ENCODE results near the gene ELL.

The ELL gene

DNA sequence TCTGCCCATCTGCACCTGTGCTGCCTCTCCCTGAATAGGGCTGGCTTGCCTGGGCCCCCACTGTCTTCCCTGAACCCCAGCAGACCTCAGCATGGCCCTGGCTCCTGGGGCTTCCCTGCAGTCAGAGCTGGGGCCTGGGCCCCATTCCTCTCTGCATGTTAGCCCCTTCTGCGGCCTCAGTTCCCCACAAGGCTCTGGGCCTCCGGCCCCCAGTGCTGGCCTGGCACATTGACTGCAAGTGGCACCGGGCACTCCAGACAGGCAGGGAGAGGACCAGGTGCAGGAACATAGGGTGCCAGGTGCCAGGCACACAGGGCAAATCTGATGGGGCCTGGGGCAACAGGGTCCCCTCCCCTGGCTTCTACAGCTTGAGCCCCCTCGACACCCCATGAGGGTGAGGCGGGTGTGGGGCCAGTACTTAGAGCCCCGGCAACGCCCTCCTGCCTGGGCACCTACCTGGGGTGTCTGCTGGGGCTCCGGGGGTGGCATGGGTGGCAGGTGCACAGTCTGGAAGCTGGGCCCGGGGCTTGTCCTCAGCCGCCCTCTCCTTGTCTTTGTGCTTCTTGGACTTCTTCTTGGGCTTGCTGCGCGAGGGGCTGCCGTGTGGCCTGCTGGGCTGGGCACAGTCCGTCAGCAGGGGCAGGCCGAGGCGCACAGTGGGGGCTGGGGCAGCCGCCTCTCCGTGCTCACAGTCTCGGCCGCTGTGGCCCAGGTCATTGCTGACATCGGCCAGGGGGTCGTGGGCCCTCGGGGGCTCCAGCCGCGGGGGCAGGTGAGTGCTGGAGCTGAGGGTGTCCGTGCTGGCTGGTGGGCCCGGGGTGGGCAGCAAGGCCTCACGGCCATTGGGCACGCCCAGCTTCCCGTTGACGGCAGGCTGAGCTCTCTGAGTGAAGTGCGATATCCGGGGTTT is 71.6 kb downstream of the ELL start:
- H3K9me3 ChIP-seq (ENCODE audit: insufficient read depth, low read length): no peaks in the 10 kb centered on the region
- H3K36me3 ChIP-seq (ENCODE audit: insufficient read depth, insufficient read length, low read length): peaks cover 70% of the 10 kb centered on the region
- no peak overlapping the region for H3K4me3 ChIP-seq (ENCODE audit: insufficient read length, low read depth)
- peak overlapping the region; percentile 50 for H3K9ac ChIP-seq (ENCODE audit: insufficient read length, low read depth)
- H3K27me3 ChIP-seq (ENCODE audit: insufficient read depth, insufficient read length): no peaks in the 10 kb centered on the region
- peaks cover 20% of the 10 kb centered on the region for H3K4me1 ChIP-seq (ENCODE audit: insufficient read depth, insufficient read length)
- DNase-seq (ENCODE audit: low read depth, low spot score): no peak
- TF ChIP-seq YY1 (IDR thresholded peaks at IDR 0.05; ENCODE audit: insufficient read depth, insufficient read length) (no peak), SUZ12 (IDR thresholded peaks at IDR 0.05; ENCODE audit: extremely low read depth, insufficient read depth, insufficient read length) (no peak), ZNF274 (IDR thresholded peaks at IDR 0.05; ENCODE audit: low read depth, low read length) (no peak)

DNA sequence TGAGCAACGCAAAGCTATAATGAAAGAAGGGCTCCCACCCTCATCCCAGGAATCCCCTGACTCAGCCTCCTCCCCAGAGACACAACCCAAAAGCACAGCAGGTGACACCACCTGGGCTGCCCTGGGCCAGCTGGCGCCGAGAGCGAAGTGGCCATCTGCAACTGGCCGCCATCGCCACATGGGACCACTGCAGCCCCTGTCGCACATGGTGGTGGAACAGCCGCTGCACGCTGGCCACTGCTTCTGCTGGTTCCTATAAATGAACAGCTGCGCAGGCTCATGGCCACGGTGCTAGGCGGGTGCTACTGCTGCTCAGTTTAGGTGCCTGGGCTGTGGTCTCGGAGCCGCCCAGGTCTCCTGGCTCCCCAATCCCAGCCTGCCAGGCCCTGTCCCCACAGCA is 72.3 kb downstream of the ELL start:
- Histone ChIP-seq H3K36me3 (ENCODE audit: insufficient read depth, insufficient read length, low read length) (peaks cover 76% of the 10 kb centered on the region), H3K9ac (ENCODE audit: insufficient read length, low read depth) (peak overlapping the region; percentile 27), H3K9me3 (ENCODE audit: insufficient read depth, low read length) (no peaks in the 10 kb centered on the region), H3K4me1 (ENCODE audit: insufficient read depth, insufficient read length) (peaks cover 20% of the 10 kb centered on the region), H3K27me3 (ENCODE audit: insufficient read depth, insufficient read length) (no peaks in the 10 kb centered on the region), H3K4me3 (ENCODE audit: insufficient read length, low read depth) (no peak overlapping the region)
- TF ChIP-seq SUZ12 (IDR thresholded peaks at IDR 0.05; ENCODE audit: extremely low read depth, insufficient read depth, insufficient read length) (no peak), YY1 (IDR thresholded peaks at IDR 0.05; ENCODE audit: insufficient read depth, insufficient read length) (no peak), ZNF274 (IDR thresholded peaks at IDR 0.05; ENCODE audit: low read depth, low read length) (no peak)
- DNase-seq (ENCODE audit: low read depth, low spot score): no peak

GRCh38 chr19:18446811-18447359 is 75.0 kb downstream of the ELL start:
- Histone ChIP-seq H3K36me3 (ENCODE audit: insufficient read depth, insufficient read length, low read length) (peaks cover 81% of the 10 kb centered on the region), H3K4me3 (ENCODE audit: insufficient read length, low read depth) (no peak overlapping the region), H3K27me3 (ENCODE audit: insufficient read depth, insufficient read length) (no peaks in the 10 kb centered on the region), H3K9ac (ENCODE audit: insufficient read length, low read depth) (peak overlapping the region; percentile 34), H3K4me1 (ENCODE audit: insufficient read depth, insufficient read length) (peaks cover 13% of the 10 kb centered on the region), H3K9me3 (ENCODE audit: insufficient read depth, low read length) (no peaks in the 10 kb centered on the region)
- DNase-seq (ENCODE audit: low read depth, low spot score): no peak
- no peak for TF ChIP-seq YY1 (IDR thresholded peaks at IDR 0.05; ENCODE audit: insufficient read depth, insufficient read length)
- TF ChIP-seq ZNF274 (IDR thresholded peaks at IDR 0.05; ENCODE audit: low read depth, low read length): no peak
- TF ChIP-seq SUZ12 (IDR thresholded peaks at IDR 0.05; ENCODE audit: extremely low read depth, insufficient read depth, insufficient read length): no peak

DNA sequence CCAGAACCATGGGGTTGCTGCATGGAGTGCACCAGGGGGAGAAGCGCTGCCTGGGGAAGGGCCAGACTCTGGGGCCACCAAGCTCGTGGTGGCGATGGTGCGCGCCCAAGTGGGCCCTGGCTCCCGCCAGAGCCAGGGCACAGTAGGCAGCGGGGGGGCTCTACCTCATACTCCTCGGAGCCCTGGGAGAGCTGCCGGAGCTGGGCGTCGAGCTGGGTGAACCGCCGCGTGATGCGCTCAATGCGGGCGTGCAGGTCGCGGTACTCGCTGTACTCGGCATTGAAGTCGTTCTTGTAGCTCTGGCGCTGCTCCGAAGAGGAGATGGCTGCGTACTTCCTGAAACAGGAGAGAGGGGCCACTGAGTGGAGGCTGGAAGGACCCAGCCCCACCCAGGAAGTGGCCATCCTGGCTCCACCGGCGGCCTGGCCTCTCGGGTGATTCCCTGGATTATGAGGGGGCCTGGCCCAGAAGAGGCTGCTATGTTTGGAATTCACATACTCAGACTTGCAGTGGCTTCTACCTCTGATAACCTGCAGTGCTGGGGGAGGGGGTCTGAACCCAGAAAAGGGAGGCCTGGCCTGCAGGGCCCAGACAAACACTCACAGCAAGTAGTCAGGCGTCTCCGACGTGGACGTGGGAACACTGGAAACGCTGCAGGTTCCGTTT is 75.6 kb downstream of the ELL start:
- DNase-seq (ENCODE audit: low read depth, low spot score): no peak
- Histone ChIP-seq H3K9ac (ENCODE audit: insufficient read length, low read depth) (peak overlapping the region; percentile 34), H3K4me3 (ENCODE audit: insufficient read length, low read depth) (no peak overlapping the region), H3K4me1 (ENCODE audit: insufficient read depth, insufficient read length) (peaks cover 14% of the 10 kb centered on the region), H3K9me3 (ENCODE audit: insufficient read depth, low read length) (no peaks in the 10 kb centered on the region), H3K27me3 (ENCODE audit: insufficient read depth, insufficient read length) (no peaks in the 10 kb centered on the region), H3K36me3 (ENCODE audit: insufficient read depth, insufficient read length, low read length) (peaks cover 75% of the 10 kb centered on the region)
- TF ChIP-seq YY1 (IDR thresholded peaks at IDR 0.05; ENCODE audit: insufficient read depth, insufficient read length): no peak
- TF ChIP-seq SUZ12 (IDR thresholded peaks at IDR 0.05; ENCODE audit: extremely low read depth, insufficient read depth, insufficient read length): no peak
- no peak for TF ChIP-seq ZNF274 (IDR thresholded peaks at IDR 0.05; ENCODE audit: low read depth, low read length)

DNA sequence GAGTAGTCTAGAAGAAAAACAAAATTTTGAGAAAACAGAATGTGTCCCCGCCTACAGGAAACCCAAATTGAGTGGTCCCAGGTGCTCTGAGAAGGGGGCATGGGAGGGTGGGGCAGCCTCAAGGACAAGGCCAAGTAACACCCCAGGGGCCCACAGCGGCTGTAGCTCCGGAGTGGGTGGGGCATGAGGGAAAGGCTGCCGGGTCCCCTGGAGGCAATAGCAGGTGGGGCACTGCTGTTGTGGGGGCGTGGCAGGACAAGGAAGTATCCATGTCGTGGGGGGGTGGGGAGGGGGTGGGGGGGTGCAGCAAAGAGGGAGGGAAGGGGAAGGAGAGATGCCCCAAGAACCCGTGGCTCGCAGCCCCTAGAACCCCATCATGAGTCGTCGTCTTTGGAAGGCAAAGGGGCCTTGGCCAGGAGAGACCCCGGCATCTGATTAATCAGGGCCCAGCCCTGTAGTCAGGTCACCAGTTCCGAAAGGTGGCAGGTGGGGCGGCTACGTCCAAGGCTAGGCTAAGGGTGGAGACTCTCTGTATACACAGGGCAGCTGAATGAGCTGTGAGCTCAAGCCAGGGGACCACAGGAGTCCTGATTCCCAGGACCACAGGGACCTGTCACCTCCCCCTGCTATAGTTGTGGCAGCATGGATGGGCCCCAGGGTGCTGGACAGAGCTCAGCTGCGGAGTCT is 76.5 kb downstream of the ELL start:
- H3K4me1 ChIP-seq (ENCODE audit: insufficient read depth, insufficient read length): peaks cover 19% of the 10 kb centered on the region
- no peaks in the 10 kb centered on the region for H3K27me3 ChIP-seq (ENCODE audit: insufficient read depth, insufficient read length)
- DNase-seq (ENCODE audit: low read depth, low spot score): no peak
- TF ChIP-seq YY1 (IDR thresholded peaks at IDR 0.05; ENCODE audit: insufficient read depth, insufficient read length): no peak
- TF ChIP-seq SUZ12 (IDR thresholded peaks at IDR 0.05; ENCODE audit: extremely low read depth, insufficient read depth, insufficient read length): no peak
- no peak for TF ChIP-seq ZNF274 (IDR thresholded peaks at IDR 0.05; ENCODE audit: low read depth, low read length)
- H3K9me3 ChIP-seq (ENCODE audit: insufficient read depth, low read length): no peaks in the 10 kb centered on the region
- peaks cover 68% of the 10 kb centered on the region for H3K36me3 ChIP-seq (ENCODE audit: insufficient read depth, insufficient read length, low read length)
- H3K9ac ChIP-seq (ENCODE audit: insufficient read length, low read depth): no peak overlapping the region
- H3K4me3 ChIP-seq (ENCODE audit: insufficient read length, low read depth): no peak overlapping the region

DNA sequence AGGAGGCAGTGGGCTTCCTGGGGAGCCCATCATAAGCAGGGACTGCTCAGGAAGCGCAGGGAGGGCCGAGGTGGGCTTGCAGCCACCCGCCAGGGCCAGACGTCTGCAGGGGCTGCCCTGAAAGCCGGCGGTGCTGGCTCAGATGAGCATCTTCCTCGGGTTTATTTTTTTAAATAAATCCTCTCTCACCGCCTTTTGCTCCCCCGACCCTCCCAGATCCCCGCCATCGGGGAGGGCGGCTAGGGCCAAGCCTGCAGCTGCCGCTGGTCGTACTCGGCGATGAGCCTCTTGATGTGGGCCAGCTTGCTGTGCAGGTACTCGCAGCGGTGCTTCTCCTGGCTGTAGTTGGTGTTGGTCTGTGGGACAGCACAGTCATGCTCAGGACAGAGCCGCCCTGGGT is 77.4 kb downstream of the ELL start:
- Histone ChIP-seq H3K4me1 (ENCODE audit: insufficient read depth, insufficient read length) (peaks cover 27% of the 10 kb centered on the region), H3K27me3 (ENCODE audit: insufficient read depth, insufficient read length) (no peaks in the 10 kb centered on the region), H3K4me3 (ENCODE audit: insufficient read length, low read depth) (no peak overlapping the region), H3K9ac (ENCODE audit: insufficient read length, low read depth) (peak overlapping the region; percentile 3), H3K36me3 (ENCODE audit: insufficient read depth, insufficient read length, low read length) (peaks cover 59% of the 10 kb centered on the region), H3K9me3 (ENCODE audit: insufficient read depth, low read length) (no peaks in the 10 kb centered on the region)
- TF ChIP-seq YY1 (IDR thresholded peaks at IDR 0.05; ENCODE audit: insufficient read depth, insufficient read length) (no peak), SUZ12 (IDR thresholded peaks at IDR 0.05; ENCODE audit: extremely low read depth, insufficient read depth, insufficient read length) (no peak), ZNF274 (IDR thresholded peaks at IDR 0.05; ENCODE audit: low read depth, low read length) (no peak)
- no peak for DNase-seq (ENCODE audit: low read depth, low spot score)
